Vagina (tissue), 2 donors: ENCODE results near the gene WWC2. TPM values are rescaled to one million over a fixed set of nuclear protein-coding genes. Genes with fewer than 3 reads are reported as not detected.

Experiments
- DNase-seq, 2 donors: peaks; one replicate each; pipeline ENCODE4 v3.0.0-alpha.2; 2017; ENCODE audit errors: extremely low spot score in 2 of 2
- H3K27ac ChIP-seq: fragments of 200-600 bp; sonication (generic); one replicate; pipeline ENCODE4 v1.5.1; 2019
- H3K27me3 ChIP-seq: fragments of 200-600 bp; sonication (generic); one replicate; pipeline ENCODE4 v1.5.1; 2019
- H3K36me3 ChIP-seq, 2 donors: fragments of 200-600 bp; sonication (generic); one replicate each; pipeline ENCODE4 v1.5.1; 2017 to 2019
- H3K4me1 ChIP-seq: fragments of 200-600 bp; sonication (generic); one replicate; pipeline ENCODE4 v1.5.1; 2019
- H3K4me3 ChIP-seq, 2 donors: fragments of 200-600 bp; sonication (generic); 1 replicate in 1 of 2; 2 replicates in 1 of 2; pipeline ENCODE4 v1.5.1; 2016 to 2019
- H3K9me3 ChIP-seq: fragments of 200-600 bp; sonication (generic); one replicate; pipeline ENCODE4 v1.5.1; 2019
- CTCF ChIP-seq, 3 experiments: fragments of 450-650 bp in 2 of 3; fragments of 200-600 bp in 1 of 3; sonication (generic) in 1 of 3; IDR thresholded peaks; one replicate each; pipeline ENCODE4 v1.5.1; 2017 to 2019; ENCODE audit warnings: antibody characterized with exemption in 3 of 3, mild to moderate bottlenecking in 2 of 3, moderate library complexity in 2 of 3
- POLR2A ChIP-seq, 2 donors: fragments of 450-650 bp; IDR thresholded peaks; one replicate each; pipeline ENCODE4 v1.6.1; 2017; ENCODE audit warnings: antibody characterized with exemption in 2 of 2, mild to moderate bottlenecking in 2 of 2, moderate library complexity in 2 of 2
- POLR2AphosphoS5 ChIP-seq, 2 donors: sonication (generic); formaldehyde crosslinking; IDR thresholded peaks; one replicate each; pipeline ENCODE4 v1.9.0; 2017; ENCODE audit warnings: antibody characterized with exemption in 2 of 2, mild to moderate bottlenecking in 2 of 2, low read depth in 1 of 2; ENCODE audit not compliant: insufficient read depth in 1 of 2
- intact Hi-C: fragments of 100-400 bp; cut with DNase I; formaldehyde crosslinking; loops from one replicate; pipeline ENCODE4 v1.15.1; 2023
- total RNA-seq: library from RNA; depleted of rRNA; stranded (reverse); fragments of >200 nt; gene quantifications from one replicate; pipeline ENCODE4 v1.2.3, GENCODE V29; 2016

WWC2 gene
- total RNA-seq, 1 donor from 2014 or later = 24.3 TPM

GRCh38 chr4:183100298-183100599, 1.2 kb downstream of the WWC2 start:
- H3K4me3 ChIP-seq = peak overlapping the region; percentile 64 to 88
- peak overlapping the region; percentile 95 for H3K27ac ChIP-seq
- intact Hi-C loops = no loop called here
- no peak for DNase-seq
- H3K9me3 ChIP-seq = no peaks in the 10 kb centered on the region
- no peaks in the 10 kb centered on the region for H3K27me3 ChIP-seq
- no peaks in the 10 kb centered on the region for H3K36me3 ChIP-seq
- TF ChIP-seq POLR2AphosphoS5 (IDR thresholded peaks at IDR 0.05; ENCODE audit: insufficient read depth in 1 of 2, low read depth in 1 of 2) (no peak), POLR2A (IDR thresholded peaks at IDR 0.05) (no peak), CTCF (IDR thresholded peaks at IDR 0.05) (no peak)
- peaks cover 15% of the 10 kb centered on the region for H3K4me1 ChIP-seq

GRCh38 chr4:183100827-183101226, 1.8 kb downstream of the WWC2 start:
- intact Hi-C loops = no loop called here
- Histone ChIP-seq H3K36me3 (no peaks in the 10 kb centered on the region), H3K4me3 (peak overlapping the region in 1 of 2 donors; percentile 64), H3K27me3 (no peaks in the 10 kb centered on the region), H3K4me1 (peaks cover 15% of the 10 kb centered on the region), H3K27ac (no peak overlapping the region), H3K9me3 (no peaks in the 10 kb centered on the region)
- TF ChIP-seq POLR2A (IDR thresholded peaks at IDR 0.05) (no peak), POLR2AphosphoS5 (IDR thresholded peaks at IDR 0.05; ENCODE audit: insufficient read depth in 1 of 2, low read depth in 1 of 2) (no peak), CTCF (IDR thresholded peaks at IDR 0.05) (no peak)
- DNase-seq = no peak

- H3K9me3 ChIP-seq = no peaks in the 10 kb centered on the region
- no peak overlapping the region for H3K27ac ChIP-seq
- H3K4me3 ChIP-seq = no peak overlapping the region
- H3K36me3 ChIP-seq = no peaks in the 10 kb centered on the region
- no peak for DNase-seq
- intact Hi-C loops = no loop called here
- TF ChIP-seq CTCF (IDR thresholded peaks at IDR 0.05) = no peak
- H3K4me1 ChIP-seq = peaks cover 14% of the 10 kb centered on the region
- no peaks in the 10 kb centered on the region for H3K27me3 ChIP-seq
These were observed 3.0 kb downstream of the WWC2 start for GRCh38 chr4:183101956-183102480.

GRCh38 chr4:183105092-183105491, 6.0 kb downstream of the WWC2 start:
- H3K27me3 ChIP-seq = no peaks in the 10 kb centered on the region
- H3K27ac ChIP-seq = no peak overlapping the region
- intact Hi-C loops = no loop called here
- DNase-seq = no peak
- peaks cover 5% of the 10 kb centered on the region for H3K4me1 ChIP-seq
- H3K4me3 ChIP-seq = no peak overlapping the region
- no peak for TF ChIP-seq POLR2A (IDR thresholded peaks at IDR 0.05)
- TF ChIP-seq CTCF (IDR thresholded peaks at IDR 0.05) = no peak
- no peak for TF ChIP-seq POLR2AphosphoS5 (IDR thresholded peaks at IDR 0.05; ENCODE audit: insufficient read depth in 1 of 2, low read depth in 1 of 2)
- no peaks in the 10 kb centered on the region for H3K9me3 ChIP-seq
- no peaks in the 10 kb centered on the region for H3K36me3 ChIP-seq

- DNase-seq = no peak
- Histone ChIP-seq H3K27me3 (no peaks in the 10 kb centered on the region), H3K9me3 (no peaks in the 10 kb centered on the region), H3K4me3 (no peak overlapping the region), H3K36me3 (no peaks in the 10 kb centered on the region), H3K4me1 (no peaks in the 10 kb centered on the region), H3K27ac (no peak overlapping the region)
- intact Hi-C loops = no loop called here
- TF ChIP-seq POLR2A (IDR thresholded peaks at IDR 0.05) (no peak), CTCF (IDR thresholded peaks at IDR 0.05) (no peak), POLR2AphosphoS5 (IDR thresholded peaks at IDR 0.05; ENCODE audit: insufficient read depth in 1 of 2, low read depth in 1 of 2) (no peak)
These were observed 7.8 kb downstream of the WWC2 start for GRCh38 chr4:183106839-183107238.
